OCI-LY3 (cell line): ENCODE results near the gene ARID5B.

Experiments used
- EZH2phosphoT487 ChIP-seq: fragments of 200-600 bp; shearing (Covaris generic); IDR thresholded peaks from 2 replicates; pipeline ENCODE4 v1.6.1; 2018; ENCODE audit warnings: antibody characterized with exemption, mixed run types, low read depth
- TF ChIP-seq, protein P1 (sequence below): fragments of 200-600, 300-600 bp; sonication (generic); IDR thresholded peaks from 2 replicates; pipeline ENCODE4 v1.5.1; 2014; ENCODE audit warnings: antibody characterized with exemption, low read length, low read depth

GRCh38 chr10:62112963-62113362, 211.5 kb downstream of the ARID5B start:
- TF ChIP-seq, protein P1, sequence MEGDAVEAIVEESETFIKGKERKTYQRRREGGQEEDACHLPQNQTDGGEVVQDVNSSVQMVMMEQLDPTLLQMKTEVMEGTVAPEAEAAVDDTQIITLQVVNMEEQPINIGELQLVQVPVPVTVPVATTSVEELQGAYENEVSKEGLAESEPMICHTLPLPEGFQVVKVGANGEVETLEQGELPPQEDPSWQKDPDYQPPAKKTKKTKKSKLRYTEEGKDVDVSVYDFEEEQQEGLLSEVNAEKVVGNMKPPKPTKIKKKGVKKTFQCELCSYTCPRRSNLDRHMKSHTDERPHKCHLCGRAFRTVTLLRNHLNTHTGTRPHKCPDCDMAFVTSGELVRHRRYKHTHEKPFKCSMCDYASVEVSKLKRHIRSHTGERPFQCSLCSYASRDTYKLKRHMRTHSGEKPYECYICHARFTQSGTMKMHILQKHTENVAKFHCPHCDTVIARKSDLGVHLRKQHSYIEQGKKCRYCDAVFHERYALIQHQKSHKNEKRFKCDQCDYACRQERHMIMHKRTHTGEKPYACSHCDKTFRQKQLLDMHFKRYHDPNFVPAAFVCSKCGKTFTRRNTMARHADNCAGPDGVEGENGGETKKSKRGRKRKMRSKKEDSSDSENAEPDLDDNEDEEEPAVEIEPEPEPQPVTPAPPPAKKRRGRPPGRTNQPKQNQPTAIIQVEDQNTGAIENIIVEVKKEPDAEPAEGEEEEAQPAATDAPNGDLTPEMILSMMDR: no peak
- TF ChIP-seq EZH2phosphoT487: no peak
